Measurements from ENCODE around the gene KIAA0753.

The KIAA0753 gene

DNA sequence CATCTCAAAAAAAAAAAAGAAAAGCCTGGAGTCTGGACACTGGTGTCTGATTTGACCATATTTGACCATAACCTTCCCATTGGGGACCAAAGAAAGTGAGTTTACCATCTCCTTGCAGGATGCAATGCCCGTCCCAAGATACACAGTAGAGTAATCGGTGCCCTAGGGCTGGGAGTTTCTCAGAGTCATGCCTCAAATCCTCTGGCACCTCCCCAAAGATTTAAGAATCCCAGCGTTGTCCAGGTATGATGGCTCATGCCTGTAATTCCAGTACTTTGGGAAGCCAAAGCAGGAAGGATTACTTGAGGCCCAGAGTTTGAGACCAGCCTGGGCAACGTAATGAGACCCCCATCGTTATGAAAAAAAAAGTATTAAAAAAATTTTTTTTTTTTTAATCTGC is 89.2 kb downstream of the KIAA0753 start:
- Histone ChIP-seq H3K9me3 (ENCODE audit: insufficient read depth, low read length) (no peaks in the 10 kb centered on the region), H3K4me3 (ENCODE audit: low read length) (no peak overlapping the region), H4K20me1 (ENCODE audit: insufficient read depth, low read length) (no peaks in the 10 kb centered on the region), H3K27ac (ENCODE audit: low read length) (no peak overlapping the region), H3K36me3 (replicated peaks; ENCODE audit: low read depth, low read length) (no peaks in the 10 kb centered on the region), H3K4me1 (ENCODE audit: low read length) (no peaks in the 10 kb centered on the region), H3K4me2 (ENCODE audit: low read length) (no peak overlapping the region), H3K27me3 (ENCODE audit: low read depth, low read length) (no peaks in the 10 kb centered on the region), H3K9ac (ENCODE audit: low read length) (no peak overlapping the region), H2AFZ (ENCODE audit: low read depth, low read length) (no peak overlapping the region), H3K79me2 (ENCODE audit: low read length) (no peaks in the 10 kb centered on the region)
- TF ChIP-seq, protein P1, sequence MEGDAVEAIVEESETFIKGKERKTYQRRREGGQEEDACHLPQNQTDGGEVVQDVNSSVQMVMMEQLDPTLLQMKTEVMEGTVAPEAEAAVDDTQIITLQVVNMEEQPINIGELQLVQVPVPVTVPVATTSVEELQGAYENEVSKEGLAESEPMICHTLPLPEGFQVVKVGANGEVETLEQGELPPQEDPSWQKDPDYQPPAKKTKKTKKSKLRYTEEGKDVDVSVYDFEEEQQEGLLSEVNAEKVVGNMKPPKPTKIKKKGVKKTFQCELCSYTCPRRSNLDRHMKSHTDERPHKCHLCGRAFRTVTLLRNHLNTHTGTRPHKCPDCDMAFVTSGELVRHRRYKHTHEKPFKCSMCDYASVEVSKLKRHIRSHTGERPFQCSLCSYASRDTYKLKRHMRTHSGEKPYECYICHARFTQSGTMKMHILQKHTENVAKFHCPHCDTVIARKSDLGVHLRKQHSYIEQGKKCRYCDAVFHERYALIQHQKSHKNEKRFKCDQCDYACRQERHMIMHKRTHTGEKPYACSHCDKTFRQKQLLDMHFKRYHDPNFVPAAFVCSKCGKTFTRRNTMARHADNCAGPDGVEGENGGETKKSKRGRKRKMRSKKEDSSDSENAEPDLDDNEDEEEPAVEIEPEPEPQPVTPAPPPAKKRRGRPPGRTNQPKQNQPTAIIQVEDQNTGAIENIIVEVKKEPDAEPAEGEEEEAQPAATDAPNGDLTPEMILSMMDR (IDR thresholded peaks at IDR 0.05; ENCODE audit: low read depth, low read length): no peak
- no peak for TF ChIP-seq EZH2phosphoT487 (IDR thresholded peaks at IDR 0.05; ENCODE audit: low read depth)

DNA sequence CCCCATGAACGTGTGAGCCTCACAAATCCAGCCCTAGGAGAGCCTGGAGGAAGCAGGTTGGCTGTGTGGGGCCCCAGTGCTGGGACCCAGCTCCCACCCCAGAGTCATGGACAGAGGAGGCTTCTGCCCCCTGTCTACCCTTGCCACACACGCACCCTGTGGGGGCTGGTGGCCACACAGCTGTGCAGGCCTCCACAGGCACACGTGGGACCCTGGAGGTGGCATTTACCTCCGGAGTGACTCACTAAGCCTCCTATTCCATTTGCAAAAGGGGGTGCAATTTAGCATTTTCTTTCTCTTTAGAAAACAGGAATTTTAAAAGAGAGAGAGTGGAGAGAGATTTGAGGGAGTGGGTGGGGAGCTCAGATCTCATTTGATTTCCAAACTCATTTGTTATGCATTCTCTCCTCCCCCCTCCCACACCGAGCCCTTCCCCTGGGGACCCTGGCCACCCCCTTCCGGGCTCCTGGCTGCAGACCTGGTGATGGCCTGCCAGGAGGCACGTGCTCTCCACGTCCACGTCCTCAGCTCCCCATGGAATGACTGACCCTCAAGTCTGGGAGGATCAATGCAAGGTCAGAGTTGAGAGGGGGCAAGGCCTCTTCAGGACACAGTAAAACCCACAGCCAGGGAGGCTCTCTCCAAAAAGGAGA is 91.0 kb downstream of the KIAA0753 start:
- Histone ChIP-seq H3K9me3 (ENCODE audit: insufficient read depth, low read length) (no peaks in the 10 kb centered on the region), H3K79me2 (ENCODE audit: low read length) (no peaks in the 10 kb centered on the region), H3K4me2 (ENCODE audit: low read length) (no peak overlapping the region), H3K4me1 (ENCODE audit: low read length) (no peaks in the 10 kb centered on the region), H3K4me3 (ENCODE audit: low read length) (no peak overlapping the region), H3K36me3 (replicated peaks; ENCODE audit: low read depth, low read length) (no peaks in the 10 kb centered on the region), H2AFZ (ENCODE audit: low read depth, low read length) (no peak overlapping the region), H3K27me3 (ENCODE audit: low read depth, low read length) (no peaks in the 10 kb centered on the region), H4K20me1 (ENCODE audit: insufficient read depth, low read length) (no peaks in the 10 kb centered on the region), H3K27ac (ENCODE audit: low read length) (no peak overlapping the region), H3K9ac (ENCODE audit: low read length) (no peak overlapping the region)
- TF ChIP-seq, protein P1 (IDR thresholded peaks at IDR 0.05; ENCODE audit: low read depth, low read length): no peak
- TF ChIP-seq EZH2phosphoT487 (IDR thresholded peaks at IDR 0.05; ENCODE audit: low read depth): no peak

DNA sequence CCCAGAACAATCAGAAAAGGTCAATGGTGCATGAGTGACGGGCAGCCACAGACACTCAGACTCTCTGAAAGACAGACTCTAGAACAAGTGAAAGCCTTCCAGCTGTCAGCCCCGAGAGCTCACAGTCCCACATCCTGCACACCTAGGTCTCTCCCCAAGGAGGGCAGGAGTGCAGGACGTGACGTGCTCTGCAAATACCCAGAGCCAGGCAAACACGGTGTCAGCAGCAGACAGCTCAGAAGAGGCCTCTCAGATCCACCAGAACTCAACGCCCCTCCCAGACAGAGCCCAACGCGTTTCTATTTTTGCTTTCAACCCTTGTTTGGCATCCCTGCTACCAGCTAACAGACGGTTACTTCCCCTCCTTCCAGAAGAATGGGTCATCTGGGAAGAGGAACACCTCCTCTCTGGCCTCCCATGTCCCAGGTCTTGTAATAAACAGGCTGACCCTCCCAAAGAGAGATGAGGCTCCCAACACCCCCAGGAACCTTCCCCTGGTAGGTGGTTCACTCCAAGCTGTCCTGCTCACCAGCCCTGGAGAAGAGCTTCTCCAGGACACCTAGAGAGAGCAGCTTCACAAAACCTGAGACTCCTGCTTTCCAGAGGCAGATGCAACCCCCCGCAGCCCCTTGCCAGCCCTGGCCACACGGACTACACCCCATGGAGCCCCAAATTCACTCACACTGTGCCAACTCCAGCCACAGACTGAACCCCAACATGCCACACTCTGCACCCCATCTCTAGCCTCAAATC is 91.8 kb downstream of the KIAA0753 start:
- Histone ChIP-seq H3K79me2 (ENCODE audit: low read length) (no peaks in the 10 kb centered on the region), H3K9me3 (ENCODE audit: insufficient read depth, low read length) (no peaks in the 10 kb centered on the region), H3K4me3 (ENCODE audit: low read length) (no peak overlapping the region), H3K9ac (ENCODE audit: low read length) (no peak overlapping the region), H3K27me3 (ENCODE audit: low read depth, low read length) (no peaks in the 10 kb centered on the region), H3K27ac (ENCODE audit: low read length) (no peak overlapping the region), H3K36me3 (replicated peaks; ENCODE audit: low read depth, low read length) (no peaks in the 10 kb centered on the region), H2AFZ (ENCODE audit: low read depth, low read length) (no peak overlapping the region), H4K20me1 (ENCODE audit: insufficient read depth, low read length) (no peaks in the 10 kb centered on the region), H3K4me1 (ENCODE audit: low read length) (no peaks in the 10 kb centered on the region), H3K4me2 (ENCODE audit: low read length) (no peak overlapping the region)
- TF ChIP-seq, protein P1 (IDR thresholded peaks at IDR 0.05; ENCODE audit: low read depth, low read length): no peak
- no peak for TF ChIP-seq EZH2phosphoT487 (IDR thresholded peaks at IDR 0.05; ENCODE audit: low read depth)

DNA sequence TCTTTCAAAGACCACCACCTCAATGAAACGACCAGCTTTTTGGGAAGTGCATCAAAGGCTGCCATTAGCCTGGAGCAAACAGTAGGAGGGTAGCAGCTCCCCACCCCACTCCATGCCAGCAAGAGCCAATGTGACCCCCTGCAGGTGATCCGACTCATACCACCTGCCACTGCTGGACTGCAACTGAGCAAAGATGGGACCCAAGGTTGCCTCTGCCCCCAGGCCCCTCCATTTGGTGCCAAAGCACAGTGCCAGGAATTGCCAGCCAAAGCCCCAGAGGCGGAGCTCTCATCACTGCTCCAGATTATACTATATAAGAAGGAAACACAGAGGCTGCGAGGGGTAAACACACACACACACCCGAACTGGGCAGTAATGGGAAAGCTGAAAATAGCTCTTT is 92.5 kb downstream of the KIAA0753 start:
- Histone ChIP-seq H3K4me3 (ENCODE audit: low read length) (no peak overlapping the region), H3K27me3 (ENCODE audit: low read depth, low read length) (no peaks in the 10 kb centered on the region), H3K9ac (ENCODE audit: low read length) (no peak overlapping the region), H4K20me1 (ENCODE audit: insufficient read depth, low read length) (no peaks in the 10 kb centered on the region), H3K27ac (ENCODE audit: low read length) (no peak overlapping the region), H3K9me3 (ENCODE audit: insufficient read depth, low read length) (no peaks in the 10 kb centered on the region), H3K4me2 (ENCODE audit: low read length) (no peak overlapping the region), H2AFZ (ENCODE audit: low read depth, low read length) (no peak overlapping the region), H3K4me1 (ENCODE audit: low read length) (no peaks in the 10 kb centered on the region), H3K79me2 (ENCODE audit: low read length) (no peaks in the 10 kb centered on the region), H3K36me3 (replicated peaks; ENCODE audit: low read depth, low read length) (no peaks in the 10 kb centered on the region)
- no peak for TF ChIP-seq EZH2phosphoT487 (IDR thresholded peaks at IDR 0.05; ENCODE audit: low read depth)
- TF ChIP-seq, protein P1 (IDR thresholded peaks at IDR 0.05; ENCODE audit: low read depth, low read length): no peak
